ENCODE data around the gene TJP1.
"Not testable (repeated sequence)": the region's sequence is repeated elsewhere in the genome, so short reads cannot be mapped to it uniquely, and the experiment has no call there.

The TJP1 gene

DNA sequence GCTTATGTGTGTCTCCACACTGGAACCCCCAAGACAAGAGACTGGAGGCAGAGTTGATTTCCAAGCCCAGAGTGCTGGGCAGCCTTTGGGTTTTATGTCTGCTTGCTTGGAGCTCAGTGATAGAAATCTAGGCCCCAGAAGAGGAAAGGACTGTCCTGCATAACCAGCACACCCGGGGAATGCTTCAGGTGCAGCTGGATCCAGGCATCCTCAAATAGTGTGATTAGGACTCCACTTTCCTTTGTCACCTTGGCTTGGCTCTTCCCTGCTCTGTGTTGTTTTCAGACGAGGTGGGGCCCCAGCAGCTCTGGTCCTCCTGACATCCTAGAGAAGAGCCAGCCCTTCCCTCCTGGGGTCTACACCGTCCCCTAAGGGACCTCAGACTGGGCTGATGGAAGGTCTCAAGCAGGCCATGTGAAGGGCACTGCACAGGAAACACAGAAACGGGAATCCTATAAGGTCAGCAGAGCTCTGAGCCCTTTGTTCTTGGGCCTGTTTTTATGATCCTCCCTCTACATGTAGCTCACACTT is 143.7 kb downstream of the TJP1 start:
- DNase-seq = no peak

GRCh38 chr15:29677871-29678461 is 144.3 kb downstream of the TJP1 start:
- DNase-seq = no peak

DNA sequence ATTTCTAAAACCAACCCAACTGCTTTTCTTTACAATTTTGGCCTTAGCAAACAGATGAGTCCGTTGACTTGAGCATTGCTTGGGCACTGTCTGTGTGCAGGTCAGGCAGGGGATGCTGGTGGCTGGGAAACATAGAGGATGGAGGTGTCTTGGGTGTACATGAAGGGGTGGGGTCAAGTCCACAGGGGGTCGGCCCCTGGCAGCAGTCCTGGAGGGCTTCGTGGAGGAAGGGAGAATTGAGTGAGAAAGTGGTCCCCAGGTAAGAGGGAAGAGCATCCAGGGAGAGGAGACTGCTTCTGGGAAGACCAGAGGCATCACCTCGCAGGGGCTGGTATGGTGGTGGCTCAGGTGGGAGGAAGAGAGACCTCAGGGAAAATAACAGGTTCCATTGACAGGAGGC is 144.8 kb downstream of the TJP1 start:
- DNase-seq = no peak

GRCh38 chr15:29676961-29677402 is 145.3 kb downstream of the TJP1 start:
- DNase-seq = no peak

DNA sequence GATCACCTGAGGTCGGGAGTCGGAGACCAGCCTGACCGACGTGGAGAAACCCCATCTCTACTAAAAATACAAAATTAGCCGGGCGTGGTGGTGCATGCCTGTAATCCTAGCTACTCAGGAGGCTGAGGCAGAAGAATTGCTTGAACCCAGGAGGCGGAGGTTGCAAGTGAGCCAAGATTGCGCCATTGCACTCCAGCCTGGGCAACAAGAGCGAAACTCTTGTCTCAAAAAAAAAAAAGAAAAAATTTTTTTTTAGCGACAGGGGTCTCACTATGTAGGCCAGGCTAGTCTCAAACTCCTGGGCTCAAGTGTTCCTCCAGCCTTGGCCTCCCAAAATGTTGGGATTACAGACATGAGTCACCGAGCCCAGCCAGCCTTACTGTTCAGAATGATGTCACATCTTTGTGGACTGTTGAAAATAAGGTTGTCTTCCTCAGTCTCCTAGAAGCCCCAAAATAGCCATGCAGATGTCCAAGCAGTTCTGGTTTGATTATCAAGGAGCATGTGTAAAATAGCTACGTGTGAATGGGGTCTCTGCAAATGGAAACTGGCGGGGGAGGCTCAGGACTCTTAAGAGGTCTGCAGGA is 145.8 kb downstream of the TJP1 start:
- DNase-seq = not testable (repeated sequence)

DNA sequence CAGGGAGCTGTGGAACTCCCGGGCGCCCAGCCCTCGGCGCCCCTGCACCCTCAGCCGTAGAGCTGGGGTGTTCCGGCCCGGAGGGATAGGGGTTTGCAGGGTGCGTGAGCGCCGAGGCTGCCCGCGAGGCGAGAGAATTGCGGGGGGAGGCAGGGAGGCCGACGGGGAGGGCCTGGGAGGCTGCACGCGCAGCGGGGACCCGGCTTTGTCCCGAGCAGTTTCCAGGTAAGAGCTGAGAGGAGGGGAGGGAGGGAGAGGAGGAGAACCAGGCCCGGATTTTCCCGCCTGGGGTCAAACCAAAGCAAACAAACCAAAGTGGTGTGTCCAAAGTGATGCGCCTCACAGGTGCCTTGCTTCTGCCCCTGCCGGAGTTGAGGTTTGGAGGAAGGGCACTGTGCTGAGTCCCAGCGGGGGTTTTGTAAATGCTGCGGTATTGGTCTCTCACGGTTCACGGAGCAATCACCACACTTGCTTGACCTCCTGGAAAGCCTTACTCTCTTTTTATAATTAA is 146.4 kb downstream of the TJP1 start:
- no peak for DNase-seq

GRCh38 chr15:29674661-29675533 is 147.4 kb downstream of the TJP1 start:
- DNase-seq = no peak

DNA sequence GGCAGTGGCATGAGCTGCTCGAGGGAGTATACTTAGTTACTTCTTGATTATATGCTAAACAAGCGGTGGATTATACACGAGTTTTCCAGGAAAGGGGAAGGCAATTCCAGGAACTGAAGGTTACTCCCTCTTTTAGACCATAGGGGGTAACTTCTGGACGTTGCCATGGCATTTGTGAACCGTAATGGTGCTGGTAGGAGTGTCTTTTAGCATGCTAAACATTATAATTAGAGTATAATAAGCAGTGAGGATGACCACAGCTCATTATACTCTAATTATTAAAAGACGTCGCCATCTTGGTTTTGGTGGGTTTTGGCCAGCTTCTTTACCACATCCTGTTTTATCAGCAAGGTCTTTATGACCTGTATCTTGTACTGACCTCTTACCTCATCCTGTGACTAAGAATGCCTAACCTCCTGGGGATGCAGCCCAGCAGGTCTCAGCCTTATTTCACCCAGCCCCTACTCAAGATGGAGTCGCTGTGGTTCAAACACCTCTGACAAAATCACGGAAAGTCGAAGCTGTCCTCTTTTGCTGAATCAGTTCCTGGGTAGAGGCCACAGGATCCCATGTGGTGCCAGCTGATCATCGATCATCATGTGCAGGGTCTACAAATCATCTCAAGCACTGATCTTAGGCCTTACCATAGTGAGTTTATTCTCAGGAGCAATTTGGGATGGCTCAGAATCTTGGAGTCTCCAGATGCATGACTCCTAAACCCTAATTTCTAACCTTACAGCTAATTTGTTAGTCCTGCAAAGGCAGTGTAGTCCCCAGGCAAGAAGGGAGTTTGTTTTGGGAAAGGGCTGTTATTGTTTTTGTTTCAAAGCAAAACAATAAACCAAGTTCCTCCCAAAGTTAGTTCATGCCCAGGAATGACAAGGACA is 149.1 kb downstream of the TJP1 start:
- no peak for DNase-seq

- no peak for DNase-seq
Measured at GRCh38 chr15:29672446-29672845, 149.8 kb downstream of the TJP1 start.

GRCh38 chr15:29672046-29672445 is 150.2 kb downstream of the TJP1 start:
- DNase-seq = not testable (repeated sequence)

DNA sequence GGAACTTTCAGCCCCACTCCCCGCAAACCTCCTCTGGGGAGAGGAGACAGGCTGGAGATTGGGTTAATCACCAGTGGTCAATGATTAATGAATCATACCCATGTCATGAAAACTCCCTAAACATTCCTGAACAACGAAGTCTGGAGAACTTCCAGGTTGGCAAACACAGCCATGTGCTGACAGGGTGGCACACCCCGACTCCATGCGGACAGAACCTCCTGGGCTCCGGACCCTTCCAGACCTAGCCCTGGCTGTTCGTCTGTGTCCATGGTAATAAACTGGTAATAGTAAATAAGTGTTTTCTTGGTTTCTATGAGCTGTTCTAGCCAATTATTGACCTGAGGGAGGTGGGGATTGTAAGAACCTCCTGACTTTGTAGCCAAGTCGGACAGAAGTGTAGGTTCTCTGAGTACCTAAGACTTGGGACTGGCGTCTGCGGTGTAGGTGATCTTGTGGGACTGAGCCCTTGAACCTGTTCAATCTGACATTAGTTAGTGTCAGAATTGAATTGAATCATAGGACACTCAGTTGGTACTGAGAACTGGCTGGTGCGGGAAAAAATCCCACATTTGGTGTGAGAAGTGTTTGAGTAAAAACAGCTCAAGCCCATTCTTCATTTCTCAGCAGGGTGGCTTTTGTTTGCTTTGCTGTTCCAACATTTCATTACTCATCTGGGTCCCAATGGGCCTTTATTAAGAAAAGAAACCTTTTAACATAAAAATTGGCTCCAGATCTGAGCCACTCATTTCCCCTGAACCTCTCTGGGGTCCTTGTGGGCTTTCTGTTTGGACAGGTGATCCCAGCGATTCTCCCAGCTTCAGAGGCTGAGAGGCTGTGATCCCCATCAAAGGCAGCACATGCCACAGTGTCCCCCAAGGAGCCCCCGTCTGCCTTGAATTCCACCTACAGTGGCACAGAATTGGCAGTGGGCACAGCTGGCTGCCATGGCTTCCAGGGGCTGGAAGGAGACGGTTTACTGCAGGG is 151.0 kb downstream of the TJP1 start:
- no peak for DNase-seq

DNA sequence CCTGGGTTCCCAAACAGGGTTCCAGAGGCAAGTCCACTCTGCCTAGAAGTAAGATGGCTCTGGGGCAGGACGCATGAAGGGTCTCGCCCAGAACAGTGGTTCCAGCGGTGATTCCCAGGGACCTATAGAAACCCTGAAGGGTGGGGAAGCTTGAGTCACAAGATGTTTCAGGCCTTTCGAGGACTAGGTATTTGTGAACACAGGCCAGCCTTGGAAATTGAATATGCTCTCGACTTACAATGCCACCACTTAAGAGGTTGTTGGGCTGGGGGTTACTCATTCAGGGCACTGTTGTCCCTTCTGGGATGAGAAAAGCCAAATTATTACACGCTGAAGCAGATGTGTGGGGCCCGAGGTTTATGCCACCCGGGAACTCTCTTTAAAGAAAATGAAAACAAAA is 152.0 kb downstream of the TJP1 start:
- DNase-seq = no peak

DNA sequence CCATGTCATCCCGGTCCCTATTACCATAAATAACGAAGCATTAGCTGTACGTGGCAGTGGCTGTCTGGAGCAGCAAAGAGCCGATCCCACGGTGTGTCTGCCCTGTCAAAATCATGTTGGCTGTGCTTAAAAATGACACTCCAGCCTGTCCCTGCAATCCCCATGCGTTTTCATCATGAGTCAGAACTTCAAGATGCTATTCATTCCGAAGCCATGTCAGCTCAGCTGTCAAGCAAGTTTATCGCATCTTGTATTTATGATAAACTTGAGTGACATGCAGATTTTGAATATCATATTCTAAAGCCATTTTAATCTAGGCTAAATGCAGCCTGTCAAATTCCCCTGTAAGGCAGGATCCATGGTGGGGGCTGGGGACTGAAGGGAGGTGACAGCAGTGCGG is 152.4 kb downstream of the TJP1 start:
- no peak for DNase-seq

DNA sequence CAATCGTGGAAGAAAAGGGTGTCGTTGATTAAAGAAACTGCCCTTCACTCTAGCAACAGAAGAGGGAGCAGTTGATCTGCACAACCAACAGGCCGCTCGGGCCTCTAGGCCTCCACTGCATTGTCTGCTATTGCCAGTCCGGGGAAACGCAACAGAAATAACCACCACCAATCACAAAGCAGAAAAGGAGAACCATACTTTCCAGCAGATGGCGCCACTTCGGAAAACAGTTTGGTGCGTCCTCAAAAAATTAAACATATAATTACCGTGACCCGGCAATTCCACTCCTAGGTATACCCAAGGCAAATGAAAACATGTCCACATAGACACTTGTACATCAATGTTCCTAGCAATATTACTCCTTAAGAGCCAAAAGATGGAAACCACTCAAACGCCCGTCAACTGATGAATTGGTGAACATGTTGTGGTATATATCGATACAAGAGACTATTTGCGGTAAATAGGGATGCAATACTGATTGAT is 154.1 kb downstream of the TJP1 start:
- no peak for DNase-seq

GRCh38 chr15:29666241-29666640 is 156.0 kb downstream of the TJP1 start:
- DNase-seq = no peak

GRCh38 chr15:29665444-29666003 is 156.7 kb downstream of the TJP1 start:
- DNase-seq = no peak

GRCh38 chr15:29664406-29664805 is 157.9 kb downstream of the TJP1 start:
- DNase-seq = no peak

GRCh38 chr15:29657476-29657817 is 164.8 kb downstream of the TJP1 start:
- not testable (repeated sequence) for DNase-seq

- DNase-seq = no peak
Measured at GRCh38 chr15:29656636-29657475, 165.4 kb downstream of the TJP1 start.

- DNase-seq = no peak
Measured at GRCh38 chr15:29652595-29652994, 169.7 kb downstream of the TJP1 start.
